ENCODE results near the gene PODNL1.

Gene PODNL1

DNA sequence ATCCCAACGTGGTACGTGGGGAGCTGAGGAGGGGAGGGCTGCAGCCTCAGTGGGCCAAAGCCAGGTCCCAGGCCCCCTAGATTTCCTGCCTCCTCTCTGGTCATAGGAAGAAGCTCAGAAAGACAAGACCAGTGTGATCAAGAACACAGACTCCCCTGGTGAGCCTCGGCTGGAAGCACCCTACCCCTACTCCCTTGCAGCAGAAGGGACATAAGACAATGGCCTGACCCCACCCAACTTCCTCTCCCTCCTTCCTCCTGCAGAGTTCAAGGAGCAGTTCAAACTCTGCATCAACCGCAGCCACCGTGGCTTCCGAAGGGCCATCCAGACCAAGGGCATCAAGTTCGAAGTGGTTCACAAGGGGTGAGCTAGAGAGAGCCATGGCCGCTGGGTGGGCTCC lies 11.5 kb downstream of the PODNL1 start:
- TF ChIP-seq POLR2AphosphoS5 (IDR thresholded peaks at IDR 0.05; ENCODE audit: low read depth, low read length) (no peak), TAF1 (IDR thresholded peaks at IDR 0.05; ENCODE audit: borderline replicate concordance, insufficient read depth, low read length) (no peak), FOXP2 (optimal IDR thresholded peaks at IDR 0.05; ENCODE audit: borderline replicate concordance, extremely low read depth, extremely low read length, insufficient read depth) (no peak), SIN3A (IDR thresholded peaks at IDR 0.05; ENCODE audit: borderline replicate concordance, insufficient read depth, low read length) (no peak)
- TF ChIP-seq, protein P1, sequence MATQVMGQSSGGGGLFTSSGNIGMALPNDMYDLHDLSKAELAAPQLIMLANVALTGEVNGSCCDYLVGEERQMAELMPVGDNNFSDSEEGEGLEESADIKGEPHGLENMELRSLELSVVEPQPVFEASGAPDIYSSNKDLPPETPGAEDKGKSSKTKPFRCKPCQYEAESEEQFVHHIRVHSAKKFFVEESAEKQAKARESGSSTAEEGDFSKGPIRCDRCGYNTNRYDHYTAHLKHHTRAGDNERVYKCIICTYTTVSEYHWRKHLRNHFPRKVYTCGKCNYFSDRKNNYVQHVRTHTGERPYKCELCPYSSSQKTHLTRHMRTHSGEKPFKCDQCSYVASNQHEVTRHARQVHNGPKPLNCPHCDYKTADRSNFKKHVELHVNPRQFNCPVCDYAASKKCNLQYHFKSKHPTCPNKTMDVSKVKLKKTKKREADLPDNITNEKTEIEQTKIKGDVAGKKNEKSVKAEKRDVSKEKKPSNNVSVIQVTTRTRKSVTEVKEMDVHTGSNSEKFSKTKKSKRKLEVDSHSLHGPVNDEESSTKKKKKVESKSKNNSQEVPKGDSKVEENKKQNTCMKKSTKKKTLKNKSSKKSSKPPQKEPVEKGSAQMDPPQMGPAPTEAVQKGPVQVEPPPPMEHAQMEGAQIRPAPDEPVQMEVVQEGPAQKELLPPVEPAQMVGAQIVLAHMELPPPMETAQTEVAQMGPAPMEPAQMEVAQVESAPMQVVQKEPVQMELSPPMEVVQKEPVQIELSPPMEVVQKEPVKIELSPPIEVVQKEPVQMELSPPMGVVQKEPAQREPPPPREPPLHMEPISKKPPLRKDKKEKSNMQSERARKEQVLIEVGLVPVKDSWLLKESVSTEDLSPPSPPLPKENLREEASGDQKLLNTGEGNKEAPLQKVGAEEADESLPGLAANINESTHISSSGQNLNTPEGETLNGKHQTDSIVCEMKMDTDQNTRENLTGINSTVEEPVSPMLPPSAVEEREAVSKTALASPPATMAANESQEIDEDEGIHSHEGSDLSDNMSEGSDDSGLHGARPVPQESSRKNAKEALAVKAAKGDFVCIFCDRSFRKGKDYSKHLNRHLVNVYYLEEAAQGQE (IDR thresholded peaks at IDR 0.05; ENCODE audit: insufficient read depth in 1 of 2, low read depth in 2 of 2, low read length in 2 of 2): no peak

DNA sequence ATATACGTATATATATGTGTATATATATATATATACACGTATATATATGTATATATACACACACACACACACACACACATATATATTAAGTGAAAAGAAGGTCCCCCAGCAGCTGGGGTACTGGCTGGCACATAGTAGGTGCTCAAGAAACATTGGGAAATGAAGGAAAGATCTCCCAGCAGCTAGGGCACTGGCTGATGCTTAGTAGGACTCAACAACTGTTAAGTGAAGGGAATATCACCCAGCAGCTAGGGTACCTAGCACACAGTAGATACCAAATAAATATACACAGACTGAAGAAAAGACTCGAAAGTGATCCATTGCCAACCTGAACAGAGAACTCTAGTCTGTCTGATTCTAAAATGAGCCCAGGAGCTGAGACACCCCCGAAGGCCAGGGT lies 12.2 kb downstream of the PODNL1 start:
- TF ChIP-seq SIN3A (IDR thresholded peaks at IDR 0.05; ENCODE audit: borderline replicate concordance, insufficient read depth, low read length): no peak
- no peak for TF ChIP-seq FOXP2 (optimal IDR thresholded peaks at IDR 0.05; ENCODE audit: borderline replicate concordance, extremely low read depth, extremely low read length, insufficient read depth)
- no peak for TF ChIP-seq POLR2AphosphoS5 (IDR thresholded peaks at IDR 0.05; ENCODE audit: low read depth, low read length)
- TF ChIP-seq, protein P1 (IDR thresholded peaks at IDR 0.05; ENCODE audit: insufficient read depth in 1 of 2, low read depth in 2 of 2, low read length in 2 of 2): no peak
- no peak for TF ChIP-seq TAF1 (IDR thresholded peaks at IDR 0.05; ENCODE audit: borderline replicate concordance, insufficient read depth, low read length)

DNA sequence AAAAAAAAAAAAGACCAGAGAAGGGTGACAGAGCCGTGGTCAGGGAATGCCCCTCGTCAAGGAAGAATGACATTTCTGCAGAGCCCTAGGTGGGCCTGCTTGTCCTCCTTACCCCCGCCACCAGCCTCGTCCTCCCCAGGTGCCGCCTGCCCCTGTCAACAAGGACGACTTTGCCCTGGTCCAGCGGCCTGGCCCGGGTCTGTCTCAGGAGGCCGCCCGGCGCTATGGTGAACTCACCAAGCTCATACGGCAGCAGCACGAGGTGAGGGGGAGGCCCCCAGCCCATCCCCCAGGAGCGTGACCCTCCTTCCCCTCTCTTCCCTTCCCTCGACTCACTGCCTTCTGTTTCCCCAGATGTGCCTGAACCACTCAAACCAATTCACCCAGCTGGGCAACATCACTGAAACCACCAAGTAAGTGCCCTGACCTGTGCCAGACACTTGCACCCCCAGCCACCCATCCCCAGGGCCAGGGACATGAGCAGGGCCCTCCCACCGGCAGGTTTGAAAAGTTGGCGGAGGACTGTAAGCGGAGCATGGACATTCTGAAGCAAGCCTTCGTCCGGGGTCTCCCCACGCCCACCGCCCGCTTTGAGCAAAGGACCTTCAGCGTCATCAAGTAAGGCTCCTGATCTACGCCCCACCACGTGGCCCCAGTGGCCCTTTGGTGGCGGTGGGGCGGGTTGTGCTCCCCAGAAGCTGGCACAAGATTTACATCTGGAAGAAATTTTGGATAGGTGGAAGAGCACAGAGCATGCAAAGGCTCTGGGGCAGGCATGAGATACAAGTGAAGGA lies 14.8 kb downstream of the PODNL1 start:
- TF ChIP-seq SIN3A (IDR thresholded peaks at IDR 0.05; ENCODE audit: borderline replicate concordance, insufficient read depth, low read length) (no peak), TAF1 (IDR thresholded peaks at IDR 0.05; ENCODE audit: borderline replicate concordance, insufficient read depth, low read length) (no peak)

DNA sequence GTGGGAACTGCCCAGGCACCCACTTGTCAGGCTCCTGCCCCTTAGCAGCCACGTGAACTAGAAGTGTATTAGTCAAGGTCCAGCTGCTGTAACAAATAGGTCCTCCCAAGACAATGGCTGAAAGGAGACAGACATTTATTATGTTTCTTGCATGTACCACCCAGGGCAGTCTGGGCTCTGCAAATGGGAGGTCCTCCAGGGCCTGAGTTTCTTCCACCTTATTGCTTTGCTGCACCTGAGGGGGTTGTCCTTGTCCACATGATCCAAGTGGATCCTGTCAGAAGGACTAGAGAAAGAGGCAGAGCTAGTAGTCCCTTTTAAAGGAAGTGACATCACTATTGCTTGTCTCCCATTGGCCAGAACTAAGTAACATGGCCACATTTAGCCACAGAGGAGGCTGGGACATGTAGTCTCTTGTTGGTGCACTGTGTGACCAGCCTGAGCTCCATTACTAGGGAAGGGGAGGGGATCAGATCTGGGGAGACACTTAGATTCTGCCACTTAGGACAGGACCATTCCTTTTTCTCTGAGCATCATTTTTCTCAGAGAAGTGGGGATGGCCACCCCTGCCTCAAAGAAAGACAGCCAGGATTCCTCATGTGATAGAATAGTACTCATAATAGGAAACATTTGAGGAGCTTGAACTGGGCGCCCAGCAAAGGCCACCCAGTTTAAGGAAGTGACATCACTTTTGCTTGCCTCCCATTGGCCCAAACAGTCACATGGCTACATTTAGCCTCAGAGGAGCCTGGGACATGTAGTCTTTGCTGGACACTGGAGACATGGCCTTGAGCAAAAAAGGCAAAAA lies 17.1 kb downstream of the PODNL1 start:
- no peak for TF ChIP-seq FOXP2 (optimal IDR thresholded peaks at IDR 0.05; ENCODE audit: borderline replicate concordance, extremely low read depth, extremely low read length, insufficient read depth)
- TF ChIP-seq, protein P1 (IDR thresholded peaks at IDR 0.05; ENCODE audit: insufficient read depth in 1 of 2, low read depth in 2 of 2, low read length in 2 of 2): no peak
- TF ChIP-seq SIN3A (IDR thresholded peaks at IDR 0.05; ENCODE audit: borderline replicate concordance, insufficient read depth, low read length): no peak
- TF ChIP-seq POLR2AphosphoS5 (IDR thresholded peaks at IDR 0.05; ENCODE audit: low read depth, low read length): no peak
- TF ChIP-seq TAF1 (IDR thresholded peaks at IDR 0.05; ENCODE audit: borderline replicate concordance, insufficient read depth, low read length): no peak

DNA sequence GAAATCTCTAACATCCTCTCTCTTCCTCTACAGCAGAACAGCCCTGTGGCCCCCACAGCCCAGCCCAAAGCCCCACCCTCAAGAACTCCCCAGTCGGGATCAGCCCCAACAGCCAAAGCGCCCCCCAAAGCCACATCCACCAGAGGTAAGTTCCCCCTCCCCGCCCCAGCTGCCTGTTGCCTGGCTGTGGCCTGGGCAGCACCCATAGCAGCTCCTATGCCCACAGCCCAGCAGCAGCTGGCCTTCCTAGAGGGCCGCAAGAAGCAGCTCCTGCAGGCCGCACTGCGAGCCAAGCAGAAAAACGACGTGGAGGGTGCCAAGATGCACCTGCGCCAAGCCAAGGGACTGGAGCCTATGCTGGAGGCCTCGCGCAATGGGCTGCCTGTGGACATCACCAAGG lies 17.7 kb downstream of the PODNL1 start:
- TF ChIP-seq, protein P1 (IDR thresholded peaks at IDR 0.05; ENCODE audit: insufficient read depth in 1 of 2, low read depth in 2 of 2, low read length in 2 of 2): no peak
- TF ChIP-seq SIN3A (IDR thresholded peaks at IDR 0.05; ENCODE audit: borderline replicate concordance, insufficient read depth, low read length): no peak
